Activated naive CD8-positive, alpha-beta T cell treated with anti-CD3 and anti-CD28 coated beads, Interleukin-2, amount 10 ng/mL, durations not matched to agents 7 days and 5 days (primary cell): ENCODE data around the gene HSD17B12. TPM values are rescaled to one million over a fixed set of nuclear protein-coding genes. Genes with fewer than 3 reads are reported as not detected.

Source experiments
- ATAC-seq: fragments of 150-1000 bp; cut with Tn5 transposase; one replicate; pipeline ENCODE4 v1.10.0; 2021; ENCODE audit warnings: low read depth, moderate library complexity
- POLR2A ChIA-PET: fragments of 350-600 bp; sonication (Branson Sonifier 250); formaldehyde crosslinking; loops from one replicate; lab custom pipeline; 2021; ENCODE audit warnings: antibody characterized with exemption; lab: Charles Lee
- DNase-seq: peaks from one replicate; pipeline ENCODE4 v3.0.0; 2021
- H3K27ac Mint-ChIP-seq: one replicate; pipeline ENCODE4 v1.8.0; 2022; ENCODE audit warnings: mild to moderate bottlenecking, mixed read lengths
- H3K27me3 Mint-ChIP-seq: one replicate; pipeline ENCODE4 v1.8.0; 2022; ENCODE audit warnings: mild to moderate bottlenecking, moderate library complexity, mixed read lengths
- H3K36me3 Mint-ChIP-seq: one replicate; pipeline ENCODE4 v1.8.0; 2021; ENCODE audit warnings: mild to moderate bottlenecking, mixed read lengths
- H3K4me1 Mint-ChIP-seq: one replicate; pipeline ENCODE4 v1.8.0; 2021; ENCODE audit warnings: mixed read lengths
- H3K4me3 Mint-ChIP-seq: one replicate; pipeline ENCODE4 v1.8.0; 2022; ENCODE audit warnings: mild to moderate bottlenecking, moderate library complexity, mixed read lengths
- H3K9me3 Mint-ChIP-seq: one replicate; pipeline ENCODE4 v1.8.0; 2021; ENCODE audit warnings: mixed read lengths
- total RNA-seq, 2 experiments: library from RNA; stranded (reverse); gene quantifications; one replicate each; pipeline ENCODE4 v1.2.3, GENCODE V29; 2021

The HSD17B12 gene
- total RNA-seq, 2 experiments from 2014 or later: 32.6 to 37.0 TPM

DNA sequence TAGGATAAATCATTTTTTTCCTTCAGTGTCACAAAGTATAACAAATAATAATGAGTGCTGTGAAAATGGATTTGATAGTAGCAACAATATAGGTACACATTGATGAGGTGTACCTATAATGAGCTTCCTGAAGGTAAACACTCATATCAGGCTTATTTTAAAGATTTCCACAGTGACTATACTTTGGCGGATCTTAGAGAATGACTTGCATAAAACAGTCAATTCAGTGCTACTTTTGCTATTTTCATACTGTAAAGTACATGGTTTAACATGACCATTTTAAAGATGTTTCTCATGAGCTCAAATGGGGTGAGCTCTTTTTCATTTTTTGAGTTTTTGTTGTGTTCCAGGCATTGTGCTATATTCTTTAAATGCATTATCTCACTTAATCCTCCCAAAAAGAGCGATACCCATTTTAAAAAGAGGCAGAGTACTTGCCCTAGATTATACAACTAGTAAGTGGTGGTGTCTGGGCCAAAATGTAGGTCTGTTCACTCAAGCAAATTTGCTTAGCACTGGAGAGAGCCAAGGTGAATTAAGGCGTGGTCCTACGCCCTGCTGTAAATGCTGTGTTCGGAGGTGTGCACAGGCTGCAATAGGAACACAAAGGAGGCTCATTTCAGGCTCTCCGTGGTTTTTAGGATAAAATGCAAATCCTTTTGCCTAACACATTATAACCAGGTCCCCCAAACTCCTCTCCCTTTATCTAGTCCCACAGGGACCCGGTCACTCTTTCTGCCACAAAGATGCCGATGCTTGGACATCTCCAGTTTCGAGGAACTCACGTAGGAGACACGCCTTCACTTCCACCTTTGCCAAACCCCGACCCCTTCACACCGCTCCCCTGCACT, 199.5 kb downstream of the HSD17B12 start:
- Mint-ChIP-seq H3K27me3 (peaks cover 2% of the 10 kb centered on the region), H3K9me3 (peaks cover 1% of the 10 kb centered on the region), H3K36me3 (peaks cover 11% of the 10 kb centered on the region), H3K27ac (peak overlapping the region; percentile 86), H3K4me1 (peaks cover 12% of the 10 kb centered on the region), H3K4me3 (peak overlapping the region; percentile 87)
- ATAC-seq: no peak
- POLR2A ChIA-PET: interaction anchor here (1.0 kb wide), 1 partner anchor 13 kb away, joined by 3 read pairs; no protein-coding TSS in a partner anchor
- no peak for DNase-seq

DNA sequence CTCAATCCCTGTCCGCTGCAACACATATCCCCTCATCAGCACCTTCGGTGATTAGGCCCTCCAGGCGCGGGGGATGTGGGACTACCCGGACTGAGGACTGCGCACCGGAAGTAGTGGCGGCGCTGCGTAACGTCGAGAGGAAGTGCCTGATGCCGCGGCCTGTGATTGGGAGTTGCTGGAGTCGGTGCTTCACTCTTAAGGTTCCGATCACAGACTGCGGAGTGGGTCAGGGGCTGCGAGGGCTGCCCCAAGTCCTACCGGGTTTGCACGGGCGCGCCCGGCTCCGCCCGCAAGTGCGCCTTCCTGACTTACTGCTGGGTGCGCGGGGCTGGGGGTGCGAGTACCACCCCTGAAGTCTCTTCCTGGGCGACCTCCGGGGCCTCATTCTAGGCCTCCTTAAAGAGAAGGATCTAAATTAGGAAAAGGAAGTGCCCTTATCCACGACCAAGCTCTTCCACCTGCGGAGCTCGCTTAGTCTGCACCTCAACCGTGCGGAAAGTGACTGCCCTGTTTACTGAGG, 200.2 kb downstream of the HSD17B12 start, which contains the start of gene ALKBH3:
Gene ALKBH3 (plus strand): TSS at position 192 of the 520 bp plus-strand sequence. CDS start 1,822 bp downstream, outside the sequence.
- POLR2A ChIA-PET: interaction anchor here (0.9 to 1.0 kb wide), 3 partner anchors 9 to 185 kb away, joined by 3 read pairs; partner anchors contain the start of gene ACCS
- peak; percentile 99 for ATAC-seq
- DNase-seq: peak; percentile 91
- H3K27me3 Mint-ChIP-seq: peaks cover 2% of the 10 kb centered on the region
- H3K4me1 Mint-ChIP-seq: peaks cover 12% of the 10 kb centered on the region
- peak within 1 kb of the TSS; percentile 87 for H3K4me3 Mint-ChIP-seq
- peak within 1 kb of the TSS; percentile 86 for H3K27ac Mint-ChIP-seq
- peaks cover 13% of the 10 kb centered on the region for H3K36me3 Mint-ChIP-seq
- H3K9me3 Mint-ChIP-seq: peaks cover 1% of the 10 kb centered on the region

DNA sequence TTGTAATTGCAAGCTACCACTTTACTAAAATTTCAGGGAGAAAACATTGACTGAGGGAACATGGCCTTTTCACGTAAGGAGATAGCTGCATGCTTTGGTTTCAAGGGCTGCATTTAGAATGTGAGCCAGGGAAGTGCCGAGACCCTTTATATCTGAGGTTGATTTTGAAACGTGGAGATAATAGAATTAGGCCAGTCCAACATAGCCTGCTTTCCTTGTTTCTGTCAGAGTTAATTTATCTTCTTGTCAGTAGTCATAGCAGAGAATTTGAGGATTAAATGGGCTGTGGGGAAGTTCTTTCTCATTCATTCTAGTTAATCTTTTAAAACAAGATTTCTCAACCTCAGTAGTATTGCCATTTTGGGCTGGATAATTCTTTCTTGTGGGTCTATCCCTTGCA, 212.3 kb downstream of the HSD17B12 start:
- ATAC-seq: no peak
- Mint-ChIP-seq H3K27me3 (no peaks in the 10 kb centered on the region), H3K4me3 (no peak overlapping the region), H3K36me3 (peaks cover 12% of the 10 kb centered on the region), H3K9me3 (no peaks in the 10 kb centered on the region), H3K4me1 (peaks cover 2% of the 10 kb centered on the region), H3K27ac (no peak overlapping the region)
- POLR2A ChIA-PET: interaction anchor here (1.8 kb wide), 1 partner anchor 12 kb away, joined by 3 read pairs; the partner anchor contains the start of gene ALKBH3
- no peak for DNase-seq

DNA sequence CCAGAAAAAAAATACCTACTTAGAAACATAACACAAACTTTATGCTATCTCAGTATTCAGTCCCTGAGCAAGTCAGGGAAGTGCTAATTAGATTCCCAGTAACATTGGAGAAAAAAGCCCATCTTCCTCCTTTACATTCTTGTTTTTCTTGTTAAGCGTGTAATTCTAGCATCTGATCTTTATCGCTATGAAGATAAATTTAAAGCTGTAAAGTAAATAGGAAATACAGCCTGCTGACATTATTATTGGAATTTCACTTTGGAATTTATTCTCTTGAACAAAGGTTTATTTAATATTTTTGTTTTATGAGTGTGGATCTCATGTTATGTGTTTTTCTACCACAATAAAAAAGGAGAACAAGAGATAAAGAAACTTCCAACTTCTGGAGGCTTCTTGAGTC, 214.0 kb downstream of the HSD17B12 start:
- H3K4me3 Mint-ChIP-seq: no peak overlapping the region
- DNase-seq (no peak), ATAC-seq (no peak)
- H3K27me3 Mint-ChIP-seq: no peaks in the 10 kb centered on the region
- no peak overlapping the region for H3K27ac Mint-ChIP-seq
- POLR2A ChIA-PET: no interaction called here
- H3K9me3 Mint-ChIP-seq: no peaks in the 10 kb centered on the region
- H3K36me3 Mint-ChIP-seq: peaks cover 20% of the 10 kb centered on the region
- peaks cover 2% of the 10 kb centered on the region for H3K4me1 Mint-ChIP-seq

- Mint-ChIP-seq H3K4me3 (no peak overlapping the region), H3K27ac (no peak overlapping the region), H3K9me3 (no peaks in the 10 kb centered on the region), H3K36me3 (peaks cover 17% of the 10 kb centered on the region), H3K4me1 (no peaks in the 10 kb centered on the region), H3K27me3 (no peaks in the 10 kb centered on the region)
- DNase-seq: no peak
- POLR2A ChIA-PET: no interaction called here
- ATAC-seq: no peak
Observed at GRCh38 chr11:43895601-43896000, 215.1 kb downstream of the HSD17B12 start.

- POLR2A ChIA-PET: no interaction called here
- Mint-ChIP-seq H3K27me3 (no peaks in the 10 kb centered on the region), H3K4me1 (no peaks in the 10 kb centered on the region), H3K36me3 (peaks cover 16% of the 10 kb centered on the region), H3K27ac (no peak overlapping the region), H3K9me3 (no peaks in the 10 kb centered on the region), H3K4me3 (no peak overlapping the region)
- DNase-seq: no peak
- no peak for ATAC-seq
Observed at GRCh38 chr11:43898574-43898973, 218.0 kb downstream of the HSD17B12 start.

DNA sequence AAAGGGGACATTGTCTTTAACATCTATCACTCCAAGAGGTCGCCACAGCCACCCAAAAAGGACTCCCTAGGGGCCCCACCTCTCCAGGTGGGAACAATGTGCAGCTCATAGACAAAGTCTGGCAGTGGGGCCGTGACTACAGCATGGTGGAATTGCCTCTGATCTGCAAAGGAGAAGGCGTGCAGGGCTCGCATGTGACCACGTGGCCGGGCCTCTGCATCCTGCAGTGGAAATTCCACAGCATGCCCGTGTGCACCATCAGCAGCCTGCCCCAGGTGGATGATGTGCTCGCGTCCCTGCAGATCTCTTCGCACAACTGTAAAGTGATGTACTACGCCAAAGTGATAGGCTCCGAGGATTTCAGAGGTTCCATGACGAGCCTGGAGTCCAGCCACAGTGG, 218.6 kb downstream of the HSD17B12 start:
- ATAC-seq (no peak), DNase-seq (no peak)
- Mint-ChIP-seq H3K36me3 (peaks cover 15% of the 10 kb centered on the region), H3K4me3 (no peak overlapping the region), H3K27me3 (no peaks in the 10 kb centered on the region), H3K9me3 (no peaks in the 10 kb centered on the region), H3K4me1 (no peaks in the 10 kb centered on the region), H3K27ac (no peak overlapping the region)
- POLR2A ChIA-PET: no interaction called here

- Mint-ChIP-seq H3K36me3 (peaks cover 16% of the 10 kb centered on the region), H3K27me3 (no peaks in the 10 kb centered on the region), H3K9me3 (no peaks in the 10 kb centered on the region), H3K4me3 (no peak overlapping the region), H3K27ac (no peak overlapping the region), H3K4me1 (no peaks in the 10 kb centered on the region)
- DNase-seq (no peak), ATAC-seq (no peak)
- POLR2A ChIA-PET: no interaction called here
Observed at GRCh38 chr11:43901551-43901950, 221.0 kb downstream of the HSD17B12 start.

- DNase-seq (no peak), ATAC-seq (no peak)
- POLR2A ChIA-PET: no interaction called here
- no peaks in the 10 kb centered on the region for H3K9me3 Mint-ChIP-seq
- H3K36me3 Mint-ChIP-seq: peaks cover 21% of the 10 kb centered on the region
- H3K4me1 Mint-ChIP-seq: peaks cover 3% of the 10 kb centered on the region
- H3K4me3 Mint-ChIP-seq: no peak overlapping the region
- H3K27me3 Mint-ChIP-seq: no peaks in the 10 kb centered on the region
- no peak overlapping the region for H3K27ac Mint-ChIP-seq
Observed at GRCh38 chr11:43903078-43903477, 222.5 kb downstream of the HSD17B12 start.

- H3K36me3 Mint-ChIP-seq: peaks cover 15% of the 10 kb centered on the region
Observed at GRCh38 chr11:43903969-43904368, 223.4 kb downstream of the HSD17B12 start.

DNA sequence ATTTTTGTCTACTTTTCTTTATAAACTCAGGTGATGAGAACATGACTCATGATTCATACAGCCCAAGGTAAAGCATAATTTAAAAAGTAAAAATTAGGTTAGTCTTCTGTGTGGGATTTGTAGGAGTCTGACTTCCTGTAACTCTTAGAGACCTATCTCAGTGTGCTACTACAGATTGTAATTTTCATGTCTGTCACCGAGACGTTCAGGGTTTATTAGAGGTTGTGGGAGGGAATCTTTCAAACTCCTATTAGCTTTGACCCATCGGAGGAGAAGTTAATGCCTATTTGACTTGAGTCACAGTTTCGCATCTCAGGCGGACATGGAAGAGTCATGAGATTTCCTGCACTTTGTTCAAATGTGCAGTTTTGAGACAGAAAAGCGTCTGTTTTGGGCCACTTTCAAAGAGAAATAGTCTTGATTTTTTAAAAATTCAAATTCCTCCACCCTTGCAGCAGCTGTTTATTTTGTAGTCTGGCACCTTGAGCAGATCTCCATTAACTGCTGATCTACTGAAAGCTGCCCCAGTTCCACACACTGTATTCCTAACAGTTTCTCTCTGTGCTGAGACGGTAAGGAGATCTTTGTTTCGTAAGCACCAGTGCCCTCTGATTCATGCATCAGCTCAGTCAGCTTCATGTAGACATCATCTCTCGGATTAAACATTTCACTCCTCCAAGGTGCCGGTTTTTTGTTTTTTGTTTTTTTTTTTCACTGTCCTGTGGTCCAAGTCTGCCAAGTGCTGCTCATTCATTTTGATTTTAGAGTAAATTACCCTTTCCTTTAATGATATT, 224.4 kb downstream of the HSD17B12 start:
- Mint-ChIP-seq H3K9me3 (no peaks in the 10 kb centered on the region), H3K4me3 (no peak overlapping the region), H3K27ac (no peak overlapping the region), H3K36me3 (peaks cover 19% of the 10 kb centered on the region), H3K4me1 (peaks cover 3% of the 10 kb centered on the region), H3K27me3 (no peaks in the 10 kb centered on the region)
- POLR2A ChIA-PET: no interaction called here
- no peak for DNase-seq
- ATAC-seq: no peak

More at GRCh38 chr11:43903969-43904368, 223.4 kb downstream of the HSD17B12 start:
- H3K27me3 Mint-ChIP-seq: no peaks in the 10 kb centered on the region
- peaks cover 3% of the 10 kb centered on the region for H3K4me1 Mint-ChIP-seq
- ATAC-seq (no peak), DNase-seq (no peak)
- POLR2A ChIA-PET: no interaction called here
- H3K9me3 Mint-ChIP-seq: no peaks in the 10 kb centered on the region
- H3K4me3 Mint-ChIP-seq: no peak overlapping the region
- no peak overlapping the region for H3K27ac Mint-ChIP-seq

DNA sequence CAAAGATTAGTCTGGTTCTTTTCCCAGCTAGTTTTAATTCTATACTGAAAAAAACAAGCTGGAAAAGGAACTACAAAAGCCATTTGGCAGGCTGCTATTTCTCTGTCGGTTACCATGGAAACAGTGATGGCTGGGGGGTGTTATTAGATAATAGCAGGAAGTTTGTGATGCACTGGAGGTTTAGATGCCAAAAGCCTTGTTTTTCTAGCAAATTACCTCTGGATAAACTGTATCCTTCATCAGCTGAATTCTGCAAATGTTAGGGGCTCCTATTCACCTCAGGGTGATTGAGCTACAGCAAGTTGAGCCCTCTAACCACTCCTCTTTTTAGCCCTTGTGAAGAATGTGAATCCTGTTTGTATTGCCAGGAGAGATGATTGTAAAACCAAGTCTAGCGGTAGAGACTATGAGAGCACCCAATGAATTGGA, 225.3 kb downstream of the HSD17B12 start:
- Mint-ChIP-seq H3K27ac (no peak overlapping the region), H3K27me3 (no peaks in the 10 kb centered on the region), H3K4me1 (peaks cover 3% of the 10 kb centered on the region), H3K9me3 (no peaks in the 10 kb centered on the region), H3K36me3 (peaks cover 20% of the 10 kb centered on the region), H3K4me3 (no peak overlapping the region)
- DNase-seq: no peak
- no peak for ATAC-seq
- POLR2A ChIA-PET: no interaction called here
